GM18526 (cell line): Measurements from ENCODE around the gene WIZ.
A peak's percentile ranks its signal among the peaks of the same experiment; 100 is the strongest.

Experiments used
- POLR2A ChIP-seq: IDR thresholded peaks from 3 replicates; pipeline ENCODE4 v1.6.1; 2011; ENCODE audit not compliant: insufficient read length; ENCODE audit errors: extremely low read depth

The WIZ gene

DNA sequence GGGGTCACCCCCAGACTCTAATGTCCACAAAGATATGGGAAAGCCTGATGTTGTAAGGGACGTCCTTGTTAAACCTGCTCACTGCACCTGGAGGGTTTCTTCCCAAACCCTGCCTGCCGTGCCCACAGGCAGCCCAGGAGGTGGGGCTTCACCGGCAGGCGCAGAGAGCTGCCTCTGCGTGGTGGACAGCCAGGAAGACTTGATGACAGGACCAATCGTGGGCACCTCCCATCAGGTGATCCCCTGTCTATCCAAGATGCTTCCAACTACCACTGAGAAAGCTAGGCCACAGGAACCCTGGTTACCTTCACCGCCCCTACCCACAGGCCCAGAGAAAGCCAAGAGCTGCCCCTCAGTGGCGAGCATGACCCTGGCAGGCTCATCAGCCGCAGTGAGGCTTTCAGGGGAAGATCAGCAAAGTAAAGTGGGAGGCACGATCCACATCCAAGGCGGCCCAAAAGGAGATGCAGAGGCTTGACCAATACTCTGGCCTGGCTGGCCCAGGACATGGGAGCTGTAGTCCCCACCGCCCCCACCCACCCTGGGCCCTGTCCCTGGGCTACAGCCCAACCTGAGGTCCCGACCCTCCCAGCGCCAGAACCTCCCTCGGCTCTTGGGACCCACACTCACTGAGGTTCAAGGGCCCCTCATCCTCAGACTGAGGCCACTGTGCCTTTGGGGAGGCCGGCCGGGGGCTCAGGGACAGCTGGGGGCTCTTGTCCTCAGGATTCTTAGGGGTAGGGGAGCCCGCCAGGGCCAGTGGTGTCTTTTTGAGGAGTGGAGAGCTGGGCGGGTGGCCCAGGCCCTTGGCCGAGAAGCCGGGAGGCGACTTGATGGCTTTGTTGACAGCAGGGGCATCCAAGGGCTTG is 20.6 kb downstream of the WIZ start:
- TF ChIP-seq POLR2A: no peak

DNA sequence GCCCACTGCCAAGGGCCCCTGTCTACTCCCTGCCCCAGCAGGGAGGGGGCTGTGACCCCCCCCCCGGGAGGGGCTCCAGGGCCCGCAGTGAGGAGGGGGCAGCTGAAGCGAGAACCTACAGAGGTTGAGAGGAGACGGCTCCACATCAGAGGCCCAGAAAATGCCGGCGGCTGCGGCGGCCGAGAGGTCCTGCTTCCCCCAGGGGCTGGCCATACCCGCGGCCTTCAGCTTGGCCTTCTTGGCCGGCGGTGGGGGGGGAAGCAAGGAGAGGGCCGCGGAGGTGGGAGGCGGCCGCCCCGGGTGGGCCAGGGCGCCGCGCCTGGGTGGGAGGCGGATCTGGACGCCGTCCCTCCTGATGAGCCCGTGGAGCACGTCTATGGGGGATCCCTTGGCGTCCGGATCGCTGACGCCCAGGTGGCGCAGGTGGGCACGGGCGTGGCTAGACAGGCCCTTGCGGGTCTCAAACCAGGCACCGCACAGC is 21.7 kb downstream of the WIZ start:
- TF ChIP-seq POLR2A: no peak

- no peak for TF ChIP-seq POLR2A
These were observed 22.4 kb downstream of the WIZ start for GRCh38 chr19:15427350-15427700.

- no peak for TF ChIP-seq POLR2A
These were observed 23.0 kb downstream of the WIZ start for GRCh38 chr19:15426485-15427349.

DNA sequence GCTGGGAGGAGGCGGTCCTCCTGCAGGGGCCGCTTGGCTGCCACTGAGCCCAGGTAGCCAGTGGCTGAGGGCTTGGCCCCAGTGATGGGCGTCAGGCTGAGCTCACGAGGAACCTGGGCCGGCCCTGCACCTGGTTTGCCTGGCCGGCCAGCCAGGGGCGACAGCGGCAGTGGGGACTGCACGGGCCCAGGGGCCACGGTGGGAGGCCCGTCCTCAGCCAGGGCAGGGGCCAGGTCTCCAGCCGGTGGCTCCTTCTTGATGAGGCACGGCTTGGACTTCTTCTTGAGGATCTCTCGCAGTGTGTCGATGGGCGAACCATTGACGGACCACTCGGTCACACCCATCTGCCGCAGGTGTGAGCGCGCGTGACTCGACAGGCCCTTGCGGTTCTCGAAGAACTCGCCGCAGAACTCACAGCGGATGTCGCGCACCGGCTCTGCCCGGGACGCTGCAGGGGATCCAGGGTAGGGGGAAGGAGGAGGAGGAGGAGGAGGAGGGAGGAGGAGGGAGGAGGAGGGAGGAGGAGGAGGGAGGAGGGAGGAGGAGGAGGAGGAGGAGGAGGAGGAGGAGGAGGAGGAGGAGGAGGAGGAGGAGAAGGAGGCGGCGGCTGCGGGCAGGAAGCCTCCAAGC is 24.3 kb downstream of the WIZ start:
- no peak for TF ChIP-seq POLR2A

DNA sequence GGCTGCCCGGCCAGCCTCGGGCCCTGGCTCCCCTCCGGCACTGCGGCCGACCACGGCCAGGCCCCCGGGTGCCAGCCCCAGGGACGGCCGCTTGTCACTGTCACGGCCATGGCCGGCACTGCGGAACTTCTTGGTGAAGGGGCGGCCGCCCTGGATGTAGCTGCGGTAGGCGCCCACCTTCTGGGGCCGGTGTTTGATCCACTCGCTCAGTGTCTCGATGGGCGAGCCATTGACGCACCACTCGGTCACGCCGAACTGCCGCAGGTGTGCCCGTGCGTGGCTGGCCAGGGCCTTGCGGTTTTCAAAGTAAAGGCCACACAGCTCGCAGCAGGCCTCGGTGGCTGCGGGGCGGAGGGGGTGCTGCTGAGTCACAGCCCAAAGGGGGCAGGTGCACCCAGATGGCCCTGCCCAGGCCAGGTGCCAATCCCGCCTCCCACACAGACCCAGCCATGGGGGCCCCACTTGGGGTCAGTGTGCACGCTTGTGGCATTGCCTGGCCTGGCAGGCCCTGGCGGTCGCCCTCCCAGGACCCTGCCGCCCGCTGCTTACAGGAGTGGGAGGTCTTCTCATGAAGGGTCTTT is 25.0 kb downstream of the WIZ start:
- no peak for TF ChIP-seq POLR2A

DNA sequence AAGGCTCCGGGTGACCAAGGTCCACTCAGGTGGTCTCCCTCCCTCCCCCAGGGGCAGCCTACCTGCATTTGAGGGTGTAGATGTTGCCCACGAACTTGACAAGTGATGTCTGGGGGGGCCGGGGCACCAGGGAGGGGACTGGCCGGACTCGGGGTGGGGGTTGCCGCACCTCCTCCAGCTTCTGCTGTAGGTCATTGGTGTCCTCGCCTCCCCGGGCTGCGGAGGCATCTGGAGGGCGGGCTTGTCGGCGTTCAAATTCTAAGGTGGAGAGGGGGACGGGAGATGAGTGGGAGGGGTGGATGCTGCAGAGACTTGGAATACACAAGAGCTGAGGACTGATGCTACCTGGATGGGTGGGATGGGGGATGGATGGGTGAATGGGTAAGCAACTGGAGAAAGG is 25.6 kb downstream of the WIZ start:
- TF ChIP-seq POLR2A: no peak

DNA sequence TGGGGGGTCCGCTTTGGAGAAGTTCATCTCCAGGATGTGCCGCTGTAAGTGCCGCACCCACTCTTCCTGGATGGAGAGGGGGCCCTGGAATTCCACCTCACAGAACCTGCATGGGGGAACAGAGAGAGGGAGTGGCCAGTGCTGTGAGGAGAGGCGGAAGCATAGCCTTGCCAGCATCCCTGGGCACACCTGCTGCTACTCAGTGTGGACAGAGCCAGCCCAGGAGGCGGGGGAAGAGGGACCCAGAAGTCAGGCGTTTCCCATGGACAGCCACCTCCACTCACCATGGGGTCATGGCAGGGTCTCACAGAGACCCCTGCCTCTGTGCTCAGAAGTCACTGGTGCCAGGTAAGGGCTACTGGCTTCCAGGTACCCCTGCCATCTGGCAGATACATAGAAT is 26.6 kb downstream of the WIZ start:
- no peak for TF ChIP-seq POLR2A

DNA sequence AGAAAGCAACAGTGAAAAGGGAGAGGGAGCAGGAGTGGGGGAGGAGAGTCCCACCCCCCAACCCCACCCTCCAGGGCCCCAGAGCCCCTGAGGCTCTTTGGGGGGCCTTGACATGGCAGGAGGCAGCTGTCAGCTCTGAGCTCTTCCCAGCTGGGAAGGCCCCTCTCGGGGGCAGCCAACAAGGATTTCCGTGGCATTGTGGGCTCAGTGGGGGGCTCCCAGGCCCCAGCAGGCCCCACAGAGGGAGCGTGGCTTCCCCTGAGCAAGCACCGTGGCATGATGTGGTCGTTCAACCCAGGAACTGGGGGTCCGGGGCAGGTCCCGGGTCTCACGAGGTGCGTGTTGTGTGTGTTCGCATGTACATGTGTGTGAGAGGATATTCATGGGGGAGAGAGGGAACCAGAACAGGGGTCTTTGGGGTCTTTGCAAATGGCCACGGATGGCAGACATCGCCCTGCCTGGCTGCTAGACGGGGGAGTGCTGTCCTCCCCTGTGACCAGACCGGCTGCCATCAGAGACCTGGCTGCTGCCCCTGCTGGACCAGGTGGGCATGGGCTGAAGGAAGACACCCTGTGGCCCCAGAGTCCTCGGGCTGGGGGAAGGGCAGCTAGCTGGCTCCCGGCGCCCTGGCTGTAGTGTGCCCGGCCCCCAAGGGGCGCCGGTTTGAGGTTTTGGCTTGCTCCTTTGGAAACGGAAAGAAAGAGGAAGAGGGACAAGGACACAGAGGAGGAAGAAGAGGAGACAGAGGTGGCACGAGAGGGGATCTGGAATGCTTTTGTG is 27.3 kb downstream of the WIZ start:
- no peak for TF ChIP-seq POLR2A

DNA sequence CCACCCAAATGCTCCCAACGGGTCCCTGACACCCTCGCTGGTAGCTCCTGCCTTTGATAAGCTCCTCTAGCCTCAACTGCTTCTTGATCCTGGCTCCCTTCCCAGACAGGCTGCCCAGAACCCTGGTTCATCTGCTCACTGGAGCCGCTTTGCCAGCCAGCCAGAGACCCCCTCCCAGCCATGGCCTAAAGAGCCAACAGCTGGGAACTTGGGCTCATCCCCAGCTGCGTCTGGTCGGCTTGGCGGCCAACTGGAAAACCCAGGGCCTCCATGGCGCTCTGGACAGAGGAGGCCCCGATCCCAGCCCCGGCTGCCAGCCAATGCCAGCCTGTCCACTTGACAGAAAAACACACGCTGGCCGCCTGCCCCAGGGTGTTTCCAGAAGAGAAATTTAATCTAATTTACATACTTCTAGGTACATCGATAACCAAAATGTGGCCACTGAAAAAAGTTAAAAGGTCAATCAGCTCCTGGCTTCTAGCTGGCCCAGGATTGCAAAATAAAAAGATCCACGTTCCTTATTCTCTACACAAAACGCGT is 28.0 kb downstream of the WIZ start:
- TF ChIP-seq POLR2A: no peak

- TF ChIP-seq POLR2A: no peak
These were observed 28.5 kb downstream of the WIZ start for GRCh38 chr19:15421136-15421695.

DNA sequence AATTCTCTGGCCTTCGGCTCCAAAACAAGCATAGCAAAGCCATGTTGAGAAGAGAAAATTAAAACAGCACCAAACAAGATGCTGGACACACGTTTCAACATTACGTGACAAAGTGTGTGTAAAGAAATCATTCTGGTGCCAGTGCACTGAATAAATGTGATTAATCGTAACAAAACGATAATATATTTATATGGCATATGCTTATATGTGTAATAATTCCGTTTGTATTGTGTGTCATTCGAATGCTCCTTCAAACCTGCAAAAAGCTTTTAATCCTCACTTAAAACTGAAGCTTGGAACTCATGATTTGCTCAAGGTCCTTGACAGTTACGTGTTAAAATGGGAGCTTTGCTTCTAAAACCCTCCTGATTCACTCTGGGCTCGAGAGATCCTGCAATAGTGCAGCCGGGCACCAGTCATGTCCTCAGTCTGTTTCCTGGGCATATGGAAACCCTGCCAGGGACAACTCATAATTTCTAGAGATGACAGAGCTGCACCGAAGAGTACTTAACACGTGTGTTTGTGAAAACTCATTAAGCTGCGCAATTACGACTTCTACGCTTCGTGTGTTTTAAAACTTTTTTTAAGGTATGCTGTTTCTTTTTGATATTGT is 30.2 kb downstream of the WIZ start:
- no peak for TF ChIP-seq POLR2A

- TF ChIP-seq POLR2A: peak; percentile 96
These were observed 31.0 kb downstream of the WIZ start, which contains the start of gene AKAP8L for GRCh38 chr19:15418579-15419412. Gene AKAP8L, minus strand, starts transcription at chr19:15418988. Its CDS starts 65 bp downstream, at chr19:15418923.

GRCh38 chr19:15418231-15418578 is 31.6 kb downstream of the WIZ start:
- no peak for TF ChIP-seq POLR2A
